Hepatocyte (in vitro differentiated cells): Measurements from ENCODE around the gene EDEM3. TPM values are rescaled to one million over a fixed set of nuclear protein-coding genes. Genes with fewer than 3 reads are reported as not detected.

Source experiments
- DNase-seq: peaks from one replicate; pipeline ENCODE4 v3.0.0-alpha.2; 2016; ENCODE audit warnings: low spot score
- H2AFZ ChIP-seq: fragments of 200-600 bp; sonication (generic); 2 replicates; pipeline ENCODE4 v1.6.0; 2016; ENCODE audit warnings: antibody characterized with exemption, mild to moderate bottlenecking
- H3K27ac ChIP-seq: fragments of 200-600 bp; sonication (generic); 2 replicates; pipeline ENCODE4 v1.5.1; 2016; ENCODE audit warnings: mild to moderate bottlenecking
- H3K27me3 ChIP-seq: fragments of 200-600 bp; sonication (generic); 2 replicates; pipeline ENCODE4 v1.6.1; 2016
- H3K36me3 ChIP-seq: fragments of 200-600 bp; sonication (generic); replicated peaks from 2 replicates; pipeline ENCODE4 v1.5.1; 2016; ENCODE audit warnings: low read depth; ENCODE audit not compliant: insufficient read depth
- H3K4me1 ChIP-seq: fragments of 200-600 bp; sonication (generic); 2 replicates; pipeline ENCODE4 v1.5.1; 2016; ENCODE audit warnings: mild to moderate bottlenecking, moderate library complexity; ENCODE audit not compliant: insufficient read depth
- H3K4me2 ChIP-seq: fragments of 200-600 bp; sonication (generic); 2 replicates; pipeline ENCODE4 v1.6.0; 2016
- H3K4me3 ChIP-seq: fragments of 200-600 bp; sonication (generic); 2 replicates; pipeline ENCODE4 v1.5.1; 2016; ENCODE audit warnings: mild to moderate bottlenecking
- H3K79me2 ChIP-seq: fragments of 200-600 bp; sonication (generic); 2 replicates; pipeline ENCODE4 v1.6.0; 2017; ENCODE audit warnings: mild to moderate bottlenecking
- H3K9me2 ChIP-seq: fragments of 200-600 bp; sonication (generic); replicated peaks from 2 replicates; pipeline ENCODE4 v1.6.0; 2017; ENCODE audit warnings: mild to moderate bottlenecking; ENCODE audit not compliant: insufficient read depth
- H3K9me3 ChIP-seq: fragments of 200-600 bp; sonication (generic); 2 replicates; pipeline ENCODE4 v1.5.1; 2016; ENCODE audit warnings: low read depth, mild to moderate bottlenecking
- H4K20me1 ChIP-seq: fragments of 200-600 bp; sonication (generic); 2 replicates; pipeline ENCODE4 v1.6.0; 2016; ENCODE audit warnings: mild to moderate bottlenecking; ENCODE audit not compliant: insufficient read depth, poor library complexity, severe bottlenecking
- EZH2 ChIP-seq: fragments of 200-600 bp; sonication (generic); IDR thresholded peaks from 2 replicates; pipeline ENCODE4 v1.6.1; 2016; ENCODE audit warnings: antibody characterized with exemption, mild to moderate bottlenecking, borderline replicate concordance
- EZH2phosphoT487 ChIP-seq: fragments of 200-600 bp; sonication (generic); IDR thresholded peaks from one replicate; pipeline ENCODE4 v1.6.1; 2018; ENCODE audit warnings: antibody characterized with exemption, mild to moderate bottlenecking, low read depth, moderate library complexity; ENCODE audit not compliant: unreplicated experiment, severe bottlenecking
- WGBS: methylation state at CpG from one replicate; pipeline ENCODE4 v1.1.6; 2016; ENCODE audit warnings: low lambda C conversion rate; ENCODE audit errors: missing lambda C conversion rate; 5-methylcytosine and 5-hydroxymethylcytosine counted together
- polyA plus RNA-seq: library from polyadenylated mRNA; unstranded; fragments of >200 nt; fragmentation: Nextera tagmentation; extraction: Ambion mirVana; gene quantifications from 2 replicates; pipeline ENCODE4 v1.2.1, GENCODE V29; 2016
- total RNA-seq: library from RNA; depleted of rRNA; stranded (reverse); fragments of >200 nt; gene quantifications from 2 replicates; pipeline ENCODE4 v1.2.3, GENCODE V29; 2014
- TF ChIP-seq, protein P1 (sequence below): fragments of 200-600 bp; sonication (generic); IDR thresholded peaks from 2 replicates; pipeline ENCODE4 v1.5.1; 2016; ENCODE audit warnings: antibody characterized with exemption, mild to moderate bottlenecking; ENCODE audit not compliant: poor library complexity

EDEM3 gene, protein sequence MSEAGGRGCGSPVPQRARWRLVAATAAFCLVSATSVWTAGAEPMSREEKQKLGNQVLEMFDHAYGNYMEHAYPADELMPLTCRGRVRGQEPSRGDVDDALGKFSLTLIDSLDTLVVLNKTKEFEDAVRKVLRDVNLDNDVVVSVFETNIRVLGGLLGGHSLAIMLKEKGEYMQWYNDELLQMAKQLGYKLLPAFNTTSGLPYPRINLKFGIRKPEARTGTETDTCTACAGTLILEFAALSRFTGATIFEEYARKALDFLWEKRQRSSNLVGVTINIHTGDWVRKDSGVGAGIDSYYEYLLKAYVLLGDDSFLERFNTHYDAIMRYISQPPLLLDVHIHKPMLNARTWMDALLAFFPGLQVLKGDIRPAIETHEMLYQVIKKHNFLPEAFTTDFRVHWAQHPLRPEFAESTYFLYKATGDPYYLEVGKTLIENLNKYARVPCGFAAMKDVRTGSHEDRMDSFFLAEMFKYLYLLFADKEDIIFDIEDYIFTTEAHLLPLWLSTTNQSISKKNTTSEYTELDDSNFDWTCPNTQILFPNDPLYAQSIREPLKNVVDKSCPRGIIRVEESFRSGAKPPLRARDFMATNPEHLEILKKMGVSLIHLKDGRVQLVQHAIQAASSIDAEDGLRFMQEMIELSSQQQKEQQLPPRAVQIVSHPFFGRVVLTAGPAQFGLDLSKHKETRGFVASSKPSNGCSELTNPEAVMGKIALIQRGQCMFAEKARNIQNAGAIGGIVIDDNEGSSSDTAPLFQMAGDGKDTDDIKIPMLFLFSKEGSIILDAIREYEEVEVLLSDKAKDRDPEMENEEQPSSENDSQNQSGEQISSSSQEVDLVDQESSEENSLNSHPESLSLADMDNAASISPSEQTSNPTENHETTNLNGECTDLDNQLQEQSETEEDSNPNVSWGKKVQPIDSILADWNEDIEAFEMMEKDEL
- total RNA-seq (50.8 and 54.1 TPM in 2 replicates), polyA plus RNA-seq (14.9 and 16.5 TPM in 2 replicates)

DNA sequence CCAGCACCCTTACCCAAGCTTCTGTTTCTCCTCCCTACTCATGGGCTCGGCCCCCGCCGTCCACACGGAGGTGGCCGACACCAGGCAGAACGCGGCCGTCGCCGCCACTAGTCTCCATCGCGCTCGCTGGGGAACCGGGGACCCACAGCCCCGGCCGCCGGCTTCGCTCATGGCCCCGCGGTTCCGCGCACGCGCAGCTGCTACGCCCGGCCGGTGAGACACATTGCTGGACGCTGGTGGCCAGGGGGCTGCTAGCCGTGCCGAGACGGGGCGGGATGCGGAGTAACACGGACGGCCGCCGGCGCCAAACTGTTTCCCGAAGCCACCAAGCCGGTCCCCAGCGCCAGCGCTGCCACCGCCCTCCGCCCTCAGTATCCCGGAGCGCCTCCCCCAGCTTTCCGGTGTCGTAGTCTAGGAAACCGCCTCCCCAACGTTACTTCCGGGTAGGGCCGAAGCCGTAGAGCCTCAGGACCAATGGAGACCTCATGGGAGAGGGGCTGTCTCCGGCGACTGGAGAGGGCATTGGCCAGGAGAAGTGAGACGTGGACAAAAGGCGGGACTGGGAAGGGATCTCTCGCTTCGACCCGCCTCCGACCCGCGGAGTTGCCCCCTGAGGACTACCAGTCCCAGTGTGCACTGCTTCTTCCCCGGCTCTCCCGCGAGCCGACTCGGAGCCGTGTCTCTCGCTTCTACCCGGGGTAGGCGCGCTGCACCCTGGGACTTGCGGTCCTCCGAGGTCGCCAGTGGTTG lies at the start of gene EDEM3:
Gene EDEM3, minus strand, starts transcription at position 383 of the 750 bp plus-strand sequence. Its CDS starts 212 bp downstream, at position 171.
- peak within 1 kb of the TSS; percentile 66 for H2AFZ ChIP-seq
- peak within 1 kb of the TSS; percentile 51 for H3K4me3 ChIP-seq
- no peaks in the 10 kb centered on the region for H3K9me2 ChIP-seq
- under 1% methylated on average over 71 of the region's 76 CpGs for WGBS
- H3K9me3 ChIP-seq: no peaks in the 10 kb centered on the region
- peak within 1 kb of the TSS; percentile 85 for H3K27ac ChIP-seq
- H3K4me1 ChIP-seq: peaks cover 4% of the 10 kb centered on the region
- no peaks in the 10 kb centered on the region for H3K27me3 ChIP-seq
- DNase-seq: peak; percentile 99
- peaks cover 40% of the 10 kb centered on the region for H3K79me2 ChIP-seq
- peak within 1 kb of the TSS; percentile 81 for H3K4me2 ChIP-seq
- H3K36me3 ChIP-seq: no peaks in the 10 kb centered on the region
- H4K20me1 ChIP-seq: no peaks in the 10 kb centered on the region
- TF ChIP-seq EZH2 (no peak), EZH2phosphoT487 (no peak)
- TF ChIP-seq, protein P1, sequence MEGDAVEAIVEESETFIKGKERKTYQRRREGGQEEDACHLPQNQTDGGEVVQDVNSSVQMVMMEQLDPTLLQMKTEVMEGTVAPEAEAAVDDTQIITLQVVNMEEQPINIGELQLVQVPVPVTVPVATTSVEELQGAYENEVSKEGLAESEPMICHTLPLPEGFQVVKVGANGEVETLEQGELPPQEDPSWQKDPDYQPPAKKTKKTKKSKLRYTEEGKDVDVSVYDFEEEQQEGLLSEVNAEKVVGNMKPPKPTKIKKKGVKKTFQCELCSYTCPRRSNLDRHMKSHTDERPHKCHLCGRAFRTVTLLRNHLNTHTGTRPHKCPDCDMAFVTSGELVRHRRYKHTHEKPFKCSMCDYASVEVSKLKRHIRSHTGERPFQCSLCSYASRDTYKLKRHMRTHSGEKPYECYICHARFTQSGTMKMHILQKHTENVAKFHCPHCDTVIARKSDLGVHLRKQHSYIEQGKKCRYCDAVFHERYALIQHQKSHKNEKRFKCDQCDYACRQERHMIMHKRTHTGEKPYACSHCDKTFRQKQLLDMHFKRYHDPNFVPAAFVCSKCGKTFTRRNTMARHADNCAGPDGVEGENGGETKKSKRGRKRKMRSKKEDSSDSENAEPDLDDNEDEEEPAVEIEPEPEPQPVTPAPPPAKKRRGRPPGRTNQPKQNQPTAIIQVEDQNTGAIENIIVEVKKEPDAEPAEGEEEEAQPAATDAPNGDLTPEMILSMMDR: no peak

DNA sequence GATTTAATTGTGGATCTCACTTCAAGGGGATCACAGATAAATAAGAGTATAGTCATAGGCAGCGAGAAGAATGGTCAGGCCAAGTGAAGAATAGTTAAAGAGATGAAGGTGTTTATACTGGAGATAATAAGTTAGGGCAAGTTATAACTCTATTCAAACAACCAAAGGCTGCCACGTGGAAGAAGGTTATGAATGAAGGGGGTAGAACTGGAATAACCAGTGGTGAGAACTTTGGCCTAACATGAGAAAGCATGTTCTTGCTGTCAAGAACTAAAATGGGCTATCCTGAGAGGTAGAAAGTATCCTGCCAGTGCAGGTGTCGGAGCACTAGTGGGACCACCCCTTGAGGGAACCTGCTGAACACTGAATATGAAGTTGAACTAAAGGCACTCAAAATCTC lies 49.6 kb upstream of the EDEM3 start:
- TF ChIP-seq EZH2phosphoT487: no peak
- TF ChIP-seq, protein P1: no peak
- TF ChIP-seq EZH2: no peak
- H3K27ac ChIP-seq: no peak overlapping the region
- H4K20me1 ChIP-seq: no peaks in the 10 kb centered on the region
- no peaks in the 10 kb centered on the region for H3K9me3 ChIP-seq
- no peaks in the 10 kb centered on the region for H3K9me2 ChIP-seq
- H3K4me3 ChIP-seq: no peak overlapping the region
- H3K79me2 ChIP-seq: no peaks in the 10 kb centered on the region
- no peak for DNase-seq
- no peak overlapping the region for H3K4me2 ChIP-seq
- 81% methylated on average over 3 of the region's 3 CpGs for WGBS
- H3K4me1 ChIP-seq: no peaks in the 10 kb centered on the region
- H3K36me3 ChIP-seq: no peaks in the 10 kb centered on the region
- no peaks in the 10 kb centered on the region for H3K27me3 ChIP-seq
- H2AFZ ChIP-seq: no peak overlapping the region

DNA sequence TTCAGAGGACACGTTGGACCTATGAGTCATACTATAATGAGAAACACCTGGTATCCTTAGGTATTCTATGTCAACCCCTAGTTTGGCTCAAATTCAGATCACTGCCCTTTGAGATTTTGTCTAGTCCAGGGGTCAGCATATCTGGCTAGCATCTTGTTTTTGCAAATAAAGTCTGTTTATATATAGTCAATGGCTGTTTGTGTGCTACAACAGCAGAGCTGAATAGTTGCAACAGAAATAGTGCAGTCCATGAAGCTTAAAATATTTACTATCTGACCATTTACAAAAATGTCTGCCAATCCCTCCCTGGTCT lies 48.5 kb upstream of the EDEM3 start:
- H3K4me2 ChIP-seq: no peak overlapping the region
- H3K79me2 ChIP-seq: no peaks in the 10 kb centered on the region
- H4K20me1 ChIP-seq: no peaks in the 10 kb centered on the region
- no peak overlapping the region for H3K4me3 ChIP-seq
- H2AFZ ChIP-seq: no peak overlapping the region
- WGBS: 35% methylated on average over 1 of the region's 1 CpG
- H3K27me3 ChIP-seq: no peaks in the 10 kb centered on the region
- H3K27ac ChIP-seq: no peak overlapping the region
- no peaks in the 10 kb centered on the region for H3K36me3 ChIP-seq
- no peaks in the 10 kb centered on the region for H3K9me3 ChIP-seq
- TF ChIP-seq, protein P1: no peak
- no peak for TF ChIP-seq EZH2
- TF ChIP-seq EZH2phosphoT487: no peak
- H3K4me1 ChIP-seq: no peaks in the 10 kb centered on the region
- DNase-seq: no peak
- H3K9me2 ChIP-seq: no peaks in the 10 kb centered on the region
